G401 (cell line): ENCODE data around the gene CNOT6. TPM values are rescaled to one million over a fixed set of nuclear protein-coding genes. Genes with fewer than 3 reads are reported as not detected.
A peak's percentile ranks its signal among the peaks of the same experiment; 100 is the strongest.
"Not testable (repeated sequence)": the region's sequence is repeated elsewhere in the genome, so short reads cannot be mapped to it uniquely, and the experiment has no call there.

ENCODE experiments used
- DNase-seq: peaks from one replicate; pipeline ENCODE4 v3.0.0-alpha.2; 2015; ENCODE audit warnings: low spot score
- in situ Hi-C: cut with HindIII; loops from 2 replicates; pipeline ENCODE4 v1.10.0; 2016; ENCODE audit warnings: low sequenced_read_pairs, mixed read lengths
- total RNA-seq: library from RNA; depleted of rRNA; stranded (reverse); fragments of >200 nt; shearing (Covaris generic); gene quantifications from 2 replicates; pipeline ENCODE4 v1.2.3, GENCODE V29; 2014

CNOT6 gene
- total RNA-seq, 1 experiment from 2014 or later = 15.5 TPM

- DNase-seq = no peak
- in situ Hi-C loops = loop anchor here (5.0 kb wide), 1 partner anchor 143 kb away; no protein-coding TSS in a partner anchor
Measured at GRCh38 chr5:180469866-180470265, 24.3 kb upstream of the CNOT6 start.

GRCh38 chr5:180470361-180470760 lies 23.8 kb upstream of the CNOT6 start:
- DNase-seq = no peak
- in situ Hi-C loops = no loop called here

GRCh38 chr5:180470966-180471582 lies 23.1 kb upstream of the CNOT6 start:
- peak; percentile 79 for DNase-seq
- in situ Hi-C loops = no loop called here

GRCh38 chr5:180471866-180472265 lies 22.3 kb upstream of the CNOT6 start:
- no peak for DNase-seq
- in situ Hi-C loops = no loop called here

GRCh38 chr5:180472269-180472668 lies 21.9 kb upstream of the CNOT6 start:
- no peak for DNase-seq
- in situ Hi-C loops = no loop called here

GRCh38 chr5:180473386-180473785 lies 20.8 kb upstream of the CNOT6 start:
- DNase-seq, in situ Hi-C loops: not testable (repeated sequence)

GRCh38 chr5:180474569-180474968 lies 19.6 kb upstream of the CNOT6 start:
- in situ Hi-C loops = no loop called here
- no peak for DNase-seq

- DNase-seq, in situ Hi-C loops: not testable (repeated sequence)
Measured at GRCh38 chr5:180475969-180476524, 18.1 kb upstream of the CNOT6 start.

GRCh38 chr5:180484813-180485212 lies 9.4 kb upstream of the CNOT6 start:
- no peak for DNase-seq
- in situ Hi-C loops = no loop called here

- DNase-seq = no peak
- in situ Hi-C loops = no loop called here
Measured at GRCh38 chr5:180486636-180487149, 7.5 kb upstream of the CNOT6 start.

- no peak for DNase-seq
- in situ Hi-C loops = no loop called here
Measured at GRCh38 chr5:180487556-180487955, 6.6 kb upstream of the CNOT6 start.

GRCh38 chr5:180491496-180491895 lies 2.7 kb upstream of the CNOT6 start:
- in situ Hi-C loops = no loop called here
- DNase-seq = no peak

GRCh38 chr5:180492226-180492903 lies 1.8 kb upstream of the CNOT6 start:
- in situ Hi-C loops = no loop called here
- no peak for DNase-seq

GRCh38 chr5:180494510-180495181 lies 467 bp downstream of the CNOT6 start:
- in situ Hi-C loops = no loop called here
- peak; percentile 27 for DNase-seq

GRCh38 chr5:180495292-180495691 lies 1.1 kb downstream of the CNOT6 start:
- DNase-seq = no peak
- in situ Hi-C loops = no loop called here

GRCh38 chr5:180495991-180496741 lies 2.0 kb downstream of the CNOT6 start:
- in situ Hi-C loops = no loop called here
- DNase-seq = no peak

GRCh38 chr5:180496806-180497205 lies 2.6 kb downstream of the CNOT6 start:
- DNase-seq, in situ Hi-C loops: not testable (repeated sequence)

GRCh38 chr5:180497865-180498264 lies 3.7 kb downstream of the CNOT6 start:
- in situ Hi-C loops, DNase-seq: not testable (repeated sequence)

GRCh38 chr5:180498378-180498777 lies 4.2 kb downstream of the CNOT6 start:
- in situ Hi-C loops = no loop called here

More at GRCh38 chr5:180498378-180498777, 4.2 kb downstream of the CNOT6 start:
- no peak for DNase-seq
